ENCODE measurements around the gene DAB1. TPM values are rescaled to one million over a fixed set of nuclear protein-coding genes. Genes with fewer than 3 reads are reported as not detected.

Gene DAB1
- not detected in 2 replicates for total RNA-seq (2014; rRNA removed; shearing (Covaris generic))

GRCh38 chr1:57423656-57424211, at the start of gene DAB1:
Gene DAB1, minus strand, starts transcription at chr1:57424060. Its CDS starts 133,030 bp downstream, at chr1:57291030.
- no peak for DNase-seq (ENCODE audit: low spot score)

DNA sequence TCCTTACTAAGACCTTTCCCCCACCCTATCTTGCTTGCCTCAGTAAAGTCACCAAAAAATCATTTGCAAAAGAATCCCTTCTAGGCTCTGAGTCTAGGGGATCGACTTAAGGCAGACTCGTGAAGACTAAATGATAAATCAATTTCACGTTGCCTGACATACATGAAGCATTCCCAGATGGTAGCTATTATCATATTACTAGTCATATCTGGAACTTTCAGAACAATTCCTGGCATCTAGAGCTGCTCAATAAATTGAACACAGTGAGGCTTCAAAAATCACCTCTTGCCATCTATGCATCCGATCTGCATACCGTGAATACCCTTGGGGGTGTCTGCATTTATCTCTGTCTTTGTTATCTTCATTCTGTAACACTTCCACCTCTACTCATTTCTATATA, 49.6 kb upstream of the DAB1 start:
- DNase-seq (ENCODE audit: low spot score): no peak

DNA sequence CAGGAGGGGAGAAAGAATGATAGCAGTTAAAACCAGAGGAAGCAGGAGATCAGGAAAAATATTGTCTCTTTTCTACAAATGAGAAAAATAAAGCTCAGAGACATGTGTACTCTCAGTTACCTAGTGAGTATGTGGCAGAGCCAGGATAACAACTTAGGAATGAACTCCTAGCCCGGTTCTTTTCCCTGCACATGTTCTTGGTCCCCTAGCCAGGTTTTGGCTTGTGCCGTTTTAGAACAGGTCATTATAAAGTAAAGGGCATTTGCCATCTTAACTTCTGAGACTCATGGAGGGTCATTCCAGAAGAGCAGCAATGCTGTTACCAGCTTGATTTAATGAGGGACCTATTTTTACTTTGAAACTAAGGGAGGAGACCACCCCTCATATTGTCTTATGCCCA, 48.1 kb upstream of the DAB1 start:
- DNase-seq (ENCODE audit: low spot score): no peak

DNA sequence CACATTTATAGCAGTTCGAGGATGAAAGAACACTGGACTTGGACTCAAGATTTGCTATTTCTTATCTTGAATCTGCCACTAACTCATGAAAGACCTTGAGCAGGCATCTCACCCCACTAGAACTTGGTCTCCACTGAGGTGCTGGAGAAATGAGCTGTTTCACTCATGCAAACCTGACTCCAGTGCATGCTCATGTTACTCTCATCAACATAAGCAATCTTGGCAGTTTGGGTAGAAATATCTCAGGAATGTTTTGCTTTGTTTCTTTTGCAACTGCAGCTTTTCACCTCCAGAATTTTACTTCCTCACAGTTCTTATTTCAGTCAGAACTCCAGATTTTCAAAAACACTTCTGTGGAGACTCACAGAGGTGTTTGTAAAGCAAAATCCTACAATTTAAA, 46.2 kb upstream of the DAB1 start:
- DNase-seq (ENCODE audit: low spot score): no peak

- no peak for DNase-seq (ENCODE audit: low spot score)
Observed at GRCh38 chr1:57468641-57469523, 45.0 kb upstream of the DAB1 start.

GRCh38 chr1:57467830-57468229, 44.0 kb upstream of the DAB1 start:
- DNase-seq (ENCODE audit: low spot score): no peak

- DNase-seq (ENCODE audit: low spot score): no peak
Observed at GRCh38 chr1:57464756-57465155, 40.9 kb upstream of the DAB1 start.

DNA sequence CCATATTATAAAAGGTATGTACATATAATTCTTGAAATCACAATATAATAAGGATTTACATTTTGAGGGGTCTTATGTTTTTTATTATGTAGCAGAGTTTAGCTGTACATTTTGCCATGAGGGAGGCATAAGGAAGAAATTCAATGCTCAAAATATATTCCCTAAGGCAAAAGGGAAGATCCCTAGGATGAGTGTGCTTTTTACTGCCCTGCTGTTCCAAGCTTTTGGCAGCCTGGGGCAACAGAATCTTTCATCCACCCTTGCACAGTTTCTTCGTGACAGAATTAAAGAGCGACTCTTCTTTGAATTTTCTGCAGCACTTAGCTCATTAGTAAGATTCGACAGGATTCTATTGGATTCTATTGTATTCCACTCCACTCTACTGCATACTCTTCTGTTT, 39.5 kb upstream of the DAB1 start:
- no peak for DNase-seq (ENCODE audit: low spot score)

GRCh38 chr1:57461405-57461804, 37.5 kb upstream of the DAB1 start:
- no peak for DNase-seq (ENCODE audit: low spot score)

DNA sequence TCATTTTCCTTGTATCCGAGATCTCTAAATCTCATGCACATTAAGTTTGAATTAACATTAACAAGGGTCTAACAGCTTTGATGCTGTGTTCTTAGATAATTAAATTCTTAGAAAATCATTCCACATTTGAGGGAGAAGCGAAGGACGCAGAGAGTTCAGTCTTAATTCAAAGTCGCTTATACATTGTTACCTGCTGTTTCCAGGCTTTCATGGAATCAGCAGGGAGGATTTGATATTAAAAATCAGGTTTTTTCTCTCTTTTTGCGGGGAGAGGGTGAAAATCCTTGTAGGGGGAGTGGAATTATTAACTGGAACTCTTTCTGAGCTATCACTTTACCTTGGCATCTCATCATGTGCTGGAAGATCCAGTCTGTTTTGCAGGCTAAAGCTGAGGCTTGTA, 27.7 kb upstream of the DAB1 start:
- no peak for DNase-seq (ENCODE audit: low spot score)

GRCh38 chr1:57450981-57451380, 27.1 kb upstream of the DAB1 start:
- DNase-seq (ENCODE audit: low spot score): no peak

- DNase-seq (ENCODE audit: low spot score): no peak
Observed at GRCh38 chr1:57447551-57447950, 23.7 kb upstream of the DAB1 start.

- DNase-seq (ENCODE audit: low spot score): no peak
Observed at GRCh38 chr1:57443004-57443403, 19.1 kb upstream of the DAB1 start.

DNA sequence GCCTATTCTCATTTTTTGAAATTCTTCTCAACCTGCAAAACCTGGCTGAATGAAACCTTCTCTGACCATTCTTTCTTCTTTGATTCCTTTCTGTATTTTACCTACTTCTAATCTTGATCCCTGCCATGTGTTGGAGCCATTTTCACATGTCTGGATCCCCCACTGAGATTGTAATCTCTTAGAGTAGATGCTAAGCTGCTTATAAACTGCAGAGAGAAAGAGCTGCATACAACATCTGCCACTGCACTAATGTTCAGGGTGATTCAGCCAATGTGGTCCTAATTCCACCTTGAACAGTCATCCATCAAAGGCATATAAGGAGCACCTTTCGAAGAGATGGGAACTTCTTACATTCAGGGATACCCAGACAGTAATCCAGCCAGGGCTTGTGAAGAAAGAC, 16.2 kb upstream of the DAB1 start:
- no peak for DNase-seq (ENCODE audit: low spot score)

GRCh38 chr1:57431400-57431799, 7.5 kb upstream of the DAB1 start:
- no peak for DNase-seq (ENCODE audit: low spot score)

DNA sequence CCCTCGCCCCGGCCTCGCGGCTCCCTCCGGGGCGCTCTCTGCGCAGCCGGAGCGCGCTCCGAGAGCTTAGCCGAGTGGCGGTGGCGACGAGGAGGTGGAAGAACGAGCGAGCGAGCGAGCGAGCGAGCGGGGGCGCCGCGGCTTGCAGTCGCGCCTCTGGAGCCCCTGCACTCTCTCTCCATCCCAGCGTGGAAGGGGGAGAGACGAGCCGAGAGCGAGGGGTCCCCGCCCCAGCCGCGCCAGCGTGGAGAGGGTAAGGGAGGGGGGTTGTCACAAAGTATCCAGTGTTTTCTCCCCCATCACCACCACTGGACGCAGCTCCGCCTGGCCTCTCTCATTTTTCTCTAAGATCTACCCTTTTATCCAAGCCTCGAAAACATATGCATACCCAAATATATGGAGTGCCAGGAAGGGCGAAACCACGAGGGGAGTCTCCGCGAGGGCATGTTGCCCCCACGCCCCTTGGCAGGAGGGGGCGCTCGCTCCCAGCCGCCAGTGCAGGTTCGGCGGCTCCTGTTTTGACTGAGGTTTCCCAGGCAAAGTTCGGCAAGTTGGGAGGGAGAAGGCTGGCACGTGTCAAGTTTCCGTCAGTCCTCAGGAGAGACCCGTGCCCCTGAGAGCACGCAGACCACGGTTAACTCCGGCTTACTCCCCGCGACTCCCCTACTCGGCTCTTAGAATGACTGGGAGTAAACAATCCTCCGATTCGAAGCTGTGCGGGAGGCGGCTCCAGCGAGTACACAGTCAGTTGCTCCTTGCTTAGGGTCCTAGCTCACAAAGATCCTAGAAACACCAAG, 569 bp upstream of the DAB1 start:
- peak; percentile 9 for DNase-seq (ENCODE audit: low spot score)

- no peak for DNase-seq (ENCODE audit: low spot score)
Observed at GRCh38 chr1:57423135-57423655, 665 bp downstream of the DAB1 start.

DNA sequence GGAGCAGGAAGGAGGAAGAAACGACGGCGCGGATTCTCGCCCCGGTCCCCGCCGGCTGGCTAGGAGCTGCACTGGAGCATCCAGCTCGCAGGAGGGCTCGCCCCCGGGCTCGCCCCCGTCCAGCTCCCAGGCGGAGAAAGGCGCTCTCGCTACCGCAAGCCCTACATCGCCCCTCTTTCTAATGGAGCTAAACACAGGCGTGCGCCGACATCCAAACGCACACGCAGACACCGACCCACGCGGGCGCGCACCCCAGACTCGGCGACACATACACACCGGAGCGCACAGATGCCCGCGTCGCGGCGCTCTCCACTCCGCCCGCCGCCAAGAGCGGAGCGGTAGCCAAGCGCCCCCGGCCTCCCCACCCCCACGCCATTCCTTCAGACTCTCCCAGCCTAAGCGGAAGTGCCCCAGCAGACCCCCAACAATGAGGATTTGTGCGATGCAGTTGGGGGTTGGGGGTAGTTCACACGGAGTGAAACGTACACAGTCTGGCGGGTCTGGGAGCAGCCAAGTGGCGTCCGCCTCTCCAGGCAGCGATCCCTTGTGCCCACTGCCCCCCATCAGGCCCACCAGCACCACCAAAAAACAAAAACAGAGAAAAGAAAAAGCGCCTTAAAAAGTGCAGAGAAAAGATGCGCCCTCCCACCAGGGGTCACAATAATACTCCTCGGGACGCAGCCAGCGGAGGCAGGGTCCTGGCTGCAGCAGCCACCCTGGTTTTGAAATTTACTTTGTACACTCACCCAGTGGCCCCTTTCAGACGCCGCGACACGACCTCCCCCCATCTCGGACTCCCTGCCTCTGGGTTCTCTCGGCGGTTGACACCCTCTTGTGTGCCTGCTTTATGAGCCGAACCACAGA, 1.4 kb downstream of the DAB1 start:
- no peak for DNase-seq (ENCODE audit: low spot score)

DNA sequence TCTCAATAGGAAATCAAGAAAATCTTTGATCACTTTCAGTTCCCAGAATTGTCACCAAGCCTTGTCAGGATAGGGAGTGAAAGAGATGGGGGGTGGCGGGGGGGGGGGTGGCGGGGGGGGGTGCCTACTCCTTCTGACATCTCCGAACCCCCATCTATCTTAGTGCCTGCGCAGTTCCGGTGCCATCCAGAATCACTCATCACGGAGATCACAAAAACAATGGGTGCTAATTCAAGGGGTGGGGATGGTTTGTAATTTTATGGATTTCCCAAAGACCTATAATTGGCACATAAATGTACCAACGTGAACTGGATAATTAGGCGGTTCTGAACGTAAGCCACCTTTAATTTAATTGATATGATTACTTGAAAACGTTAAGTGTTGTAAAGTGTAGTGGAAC, 2.1 kb downstream of the DAB1 start:
- no peak for DNase-seq (ENCODE audit: low spot score)

GRCh38 chr1:57420981-57421785, 2.7 kb downstream of the DAB1 start:
- no peak for DNase-seq (ENCODE audit: low spot score)

DNA sequence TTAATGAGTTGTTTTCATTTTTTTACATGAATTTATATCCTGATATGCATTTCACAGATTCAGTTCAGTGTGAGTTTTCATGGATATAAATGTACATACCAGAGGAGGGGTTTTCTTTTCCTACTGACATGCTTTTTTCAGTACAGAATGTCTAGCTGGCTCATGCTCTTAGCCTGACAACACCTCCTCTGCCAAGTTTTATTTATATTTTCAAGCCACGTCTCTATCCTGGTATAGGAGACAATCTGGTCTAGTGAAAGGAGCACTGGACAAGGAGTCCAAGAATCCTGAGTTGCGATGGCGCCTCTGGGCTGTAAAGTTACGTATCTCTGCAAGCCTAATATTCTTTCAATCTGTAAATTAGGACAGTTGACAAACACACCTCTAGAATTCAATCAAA, 4.9 kb downstream of the DAB1 start:
- no peak for DNase-seq (ENCODE audit: low spot score)
